Stimulated activated CD8-positive, alpha-beta memory T cell treated with anti-CD3 and anti-CD28 coated beads, Interleukin-7, amount 100 ng/mL, for 4 hours (primary cell): ENCODE data around the gene EFCAB9.

Experiments used
- DNase-seq, 2 donors: peaks; one replicate each; pipeline ENCODE4 v3.0.0-alpha.2; 2020; ENCODE audit warnings: low read depth in 2 of 2

The EFCAB9 gene

DNA sequence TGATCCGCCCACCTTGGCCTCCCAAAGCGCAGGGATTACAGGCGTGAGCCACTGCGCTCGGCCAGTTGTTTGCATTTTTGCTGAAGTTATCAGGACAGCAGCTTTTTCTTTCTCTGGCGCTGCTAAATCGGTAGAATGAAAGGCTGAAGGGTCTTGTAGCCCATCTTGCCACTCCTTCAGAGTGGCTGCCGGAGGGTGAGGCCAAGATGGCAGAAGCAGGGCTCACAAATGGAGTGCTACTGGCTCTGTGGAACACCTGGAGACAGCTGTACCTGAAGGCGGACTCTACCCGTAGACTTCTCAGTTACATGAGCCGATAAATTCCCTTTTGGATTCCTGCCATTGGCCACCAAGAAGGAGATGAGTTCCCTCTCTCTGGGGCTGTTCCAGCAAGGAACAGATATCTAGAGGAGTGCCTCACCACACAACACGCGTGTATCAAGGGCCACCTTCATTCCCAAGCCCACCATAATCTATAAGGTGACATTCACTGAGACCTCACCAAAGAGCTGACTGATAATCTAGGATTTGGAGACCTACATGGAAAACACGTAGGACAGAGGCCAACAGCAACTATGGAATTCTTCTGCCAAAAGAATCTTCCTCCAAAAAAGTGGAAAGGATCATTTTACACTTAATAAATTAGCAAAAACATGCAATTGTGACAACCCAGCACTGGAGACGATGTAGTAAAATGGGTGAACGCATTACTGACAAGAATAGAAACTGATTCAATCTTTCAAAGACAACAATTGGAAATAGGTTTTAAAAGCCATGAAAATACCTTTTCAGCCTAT, 27.7 kb upstream of the EFCAB9 start:
- no peak for DNase-seq

DNA sequence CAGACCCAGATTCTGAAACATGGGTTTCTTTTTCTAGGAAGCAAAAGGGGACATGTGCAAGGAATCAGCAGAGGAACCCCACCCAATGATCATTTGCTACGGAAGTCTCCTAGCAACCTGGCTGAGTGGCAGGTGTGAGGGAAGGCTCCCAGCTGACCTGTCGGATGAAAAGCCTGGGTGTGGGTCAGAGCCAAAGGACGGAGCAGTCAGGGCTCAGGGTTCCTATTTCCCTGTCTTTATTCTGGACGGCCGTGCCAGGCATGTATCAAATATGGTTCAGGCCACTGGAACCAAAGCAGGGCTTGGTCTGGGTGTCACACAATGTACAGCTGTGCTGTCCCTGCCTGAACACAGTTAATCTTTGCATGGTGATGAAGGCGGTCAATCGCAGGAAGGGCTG, 26.1 kb upstream of the EFCAB9 start:
- no peak for DNase-seq

GRCh38 chr5:172168311-172168710, 25.7 kb upstream of the EFCAB9 start:
- DNase-seq, result no peak

GRCh38 chr5:172169216-172169615, 24.8 kb upstream of the EFCAB9 start:
- no peak for DNase-seq

DNA sequence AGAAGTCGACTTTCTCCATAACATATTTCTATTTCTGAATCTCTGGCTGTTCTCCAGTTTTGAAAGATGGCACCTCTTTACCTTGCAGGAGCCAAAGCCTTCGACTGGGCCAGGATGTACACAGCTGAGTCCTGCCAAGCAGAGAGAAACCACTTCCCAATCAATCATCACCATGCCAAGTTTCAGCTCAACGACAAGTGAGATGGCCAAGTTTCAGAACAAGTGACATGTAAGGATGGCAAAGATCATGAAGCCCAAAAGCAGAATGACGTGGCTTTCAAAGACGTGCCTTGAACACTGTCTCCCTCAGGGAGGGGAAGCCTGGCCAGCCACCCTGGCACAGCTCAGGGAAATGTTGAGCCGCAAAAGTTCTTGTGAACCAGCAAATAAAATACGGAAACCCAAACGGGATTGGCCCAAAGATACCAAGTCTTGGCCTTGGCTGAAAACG, 23.7 kb upstream of the EFCAB9 start:
- DNase-seq, result no peak

- DNase-seq, result no peak
Measured at GRCh38 chr5:172171118-172171517, 22.9 kb upstream of the EFCAB9 start.

DNA sequence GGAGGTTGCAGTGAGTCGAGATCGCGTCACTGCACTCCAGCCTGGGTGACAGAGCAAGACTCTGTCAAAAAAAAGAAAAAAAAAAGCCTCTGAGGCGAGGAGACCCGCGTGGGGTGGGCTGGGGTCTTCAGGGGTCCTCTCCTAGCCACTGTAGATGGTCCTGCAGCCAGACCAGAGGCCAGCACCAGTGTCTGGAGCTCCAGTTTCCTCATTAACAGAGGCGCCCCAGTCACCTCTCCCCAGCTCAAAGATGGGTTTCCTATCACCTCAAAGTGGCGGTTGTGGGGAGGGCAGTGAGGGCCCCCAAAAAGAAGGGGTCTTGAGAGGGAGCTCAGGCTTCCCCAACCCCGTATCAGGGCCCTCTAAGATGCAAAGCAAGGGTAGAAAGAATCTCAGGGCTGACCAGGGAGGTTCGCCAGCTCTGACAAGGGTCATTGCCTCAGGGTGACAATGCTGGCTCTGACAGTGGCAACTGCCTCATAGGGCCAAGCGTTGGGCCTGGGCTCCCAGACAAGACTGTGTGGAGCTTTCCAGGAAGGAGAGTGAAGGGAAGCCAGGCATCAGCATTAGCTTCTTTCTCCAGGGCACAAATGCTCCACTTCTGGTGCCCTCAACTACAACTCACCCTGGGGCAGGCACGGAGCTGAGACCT, 20.9 kb upstream of the EFCAB9 start:
- no peak for DNase-seq

- DNase-seq, result peak; percentile 57 to 67
Measured at GRCh38 chr5:172173564-172174153, 20.3 kb upstream of the EFCAB9 start.

DNA sequence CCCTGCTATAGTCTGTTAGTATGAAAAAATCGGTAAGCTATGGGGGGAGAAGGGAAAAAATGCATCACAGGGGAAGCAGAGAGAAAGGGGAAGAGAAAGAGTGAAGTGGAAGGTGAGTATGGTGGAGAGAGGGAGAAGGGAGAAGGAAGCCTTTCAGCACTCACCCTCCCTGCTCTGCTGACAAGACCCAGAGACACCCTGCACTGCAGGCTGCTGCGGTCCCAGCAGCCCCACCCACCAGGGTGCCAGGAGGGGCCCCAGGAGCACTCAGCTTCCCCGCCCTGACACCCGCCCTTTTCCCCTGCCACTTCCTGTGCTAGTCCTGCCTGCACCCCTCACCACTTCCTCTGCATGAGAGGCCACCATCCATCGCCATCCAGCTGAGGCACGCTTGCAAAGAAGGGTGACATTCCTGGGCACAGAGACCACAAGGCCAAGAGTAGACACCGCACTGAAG, 18.7 kb upstream of the EFCAB9 start:
- DNase-seq, result peak; percentile 86 to 88

GRCh38 chr5:172177176-172177575, 16.8 kb upstream of the EFCAB9 start:
- no peak for DNase-seq

- DNase-seq, result peak in 1 of 2 donors; percentile 31
Measured at GRCh38 chr5:172178301-172178987, 15.5 kb upstream of the EFCAB9 start.

DNA sequence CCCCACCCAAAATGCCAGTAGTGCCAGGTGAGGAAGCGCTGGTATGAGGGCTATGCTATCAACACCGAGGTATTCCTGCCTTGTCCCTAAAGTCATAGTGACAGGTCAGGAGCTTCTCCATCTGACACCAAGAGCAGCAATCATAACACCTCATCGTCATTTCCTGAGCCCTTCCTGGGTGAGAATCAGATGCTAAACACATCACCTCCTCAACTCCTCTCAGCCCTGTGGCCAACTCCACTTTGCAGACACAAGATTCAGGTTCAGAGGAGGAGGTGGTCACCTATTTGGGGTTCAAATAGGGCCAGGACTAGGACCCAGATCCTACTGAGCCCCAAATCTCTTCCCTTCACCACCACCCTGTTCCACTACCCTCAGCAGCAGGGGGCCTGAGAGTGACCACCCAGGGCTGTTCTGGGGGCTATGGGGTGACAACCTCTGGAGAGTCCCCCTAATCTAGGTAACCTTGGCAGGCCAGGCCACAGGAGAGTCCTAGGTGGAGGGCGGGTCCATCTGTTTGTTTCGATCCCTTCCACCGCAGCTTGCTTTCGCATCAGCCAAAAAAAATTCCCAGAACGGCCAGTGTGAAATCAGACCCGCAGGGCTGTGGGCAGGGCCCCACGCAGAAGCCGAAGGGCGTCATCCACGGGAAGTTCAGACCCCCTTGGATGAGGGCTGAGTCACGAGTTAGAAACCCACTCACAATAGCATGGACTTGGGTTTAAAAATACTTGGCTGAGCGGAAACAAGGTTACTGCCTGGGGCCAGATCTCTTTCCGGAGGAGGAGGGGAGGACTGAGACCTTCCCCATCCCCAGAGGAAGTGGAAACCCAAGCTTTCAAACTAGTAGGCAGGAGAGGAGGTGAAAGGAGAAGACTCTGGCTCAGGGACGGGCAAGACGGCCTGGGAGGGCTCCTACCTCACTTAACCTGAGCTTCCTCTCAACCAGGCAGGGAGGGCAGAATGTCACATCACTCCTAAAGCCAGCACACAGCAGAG, 14.7 kb upstream of the EFCAB9 start:
- DNase-seq, result peak in 1 of 2 donors; percentile 24

GRCh38 chr5:172180936-172181335, 13.0 kb upstream of the EFCAB9 start:
- no peak for DNase-seq

DNA sequence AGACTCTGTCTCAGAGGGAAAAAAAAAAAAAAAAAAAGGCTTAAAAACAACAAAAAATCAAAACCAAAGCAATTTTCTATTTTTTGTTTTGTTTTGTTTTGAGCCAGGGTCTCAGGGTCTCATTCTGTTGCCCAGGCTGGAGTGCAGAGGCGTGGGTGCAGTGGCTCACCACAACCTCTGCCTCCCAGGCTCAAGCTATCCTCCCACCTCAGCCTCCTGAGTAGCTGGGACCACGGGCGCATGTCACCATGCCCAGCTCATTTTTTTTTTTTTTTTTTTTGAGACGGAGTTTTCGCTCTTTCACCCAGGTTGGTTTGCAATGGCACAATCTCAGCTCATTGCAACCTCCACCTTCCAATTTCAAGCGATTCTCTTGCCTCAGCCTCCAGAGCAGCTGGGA, 11.7 kb upstream of the EFCAB9 start:
- DNase-seq, result no peak

GRCh38 chr5:172183881-172184280, 10.1 kb upstream of the EFCAB9 start:
- no peak for DNase-seq

GRCh38 chr5:172185096-172185461, 8.9 kb upstream of the EFCAB9 start:
- no peak for DNase-seq

- DNase-seq, result no peak
Measured at GRCh38 chr5:172186114-172186695, 7.8 kb upstream of the EFCAB9 start.

GRCh38 chr5:172187118-172188032, 6.6 kb upstream of the EFCAB9 start:
- peak; percentile 55 to 62 for DNase-seq
